Activated CD8-positive, alpha-beta memory T cell treated with anti-CD3 and anti-CD28 coated beads, Interleukin-2, amount 50 U/mL, for 48 hours (primary cell): Measurements from ENCODE around the gene TPSG1.
"Not testable (repeated sequence)": the region's sequence is repeated elsewhere in the genome, so short reads cannot be mapped to it uniquely, and the experiment has no call there.

ENCODE experiments used
- DNase-seq: peaks from one replicate; pipeline ENCODE4 v3.0.0-alpha.2; 2020

TPSG1 gene

GRCh38 chr16:1230084-1230470 is 5.0 kb upstream of the TPSG1 start, which contains the start of gene TPSB2:
TPSB2 (minus strand) TSS chr16:1230184; CDS start chr16:1229951, 233 bp downstream.
- not testable (repeated sequence) for DNase-seq

- DNase-seq, result not testable (repeated sequence)
Observed at GRCh38 chr16:1229476-1229875, 4.4 kb upstream of the TPSG1 start.

DNA sequence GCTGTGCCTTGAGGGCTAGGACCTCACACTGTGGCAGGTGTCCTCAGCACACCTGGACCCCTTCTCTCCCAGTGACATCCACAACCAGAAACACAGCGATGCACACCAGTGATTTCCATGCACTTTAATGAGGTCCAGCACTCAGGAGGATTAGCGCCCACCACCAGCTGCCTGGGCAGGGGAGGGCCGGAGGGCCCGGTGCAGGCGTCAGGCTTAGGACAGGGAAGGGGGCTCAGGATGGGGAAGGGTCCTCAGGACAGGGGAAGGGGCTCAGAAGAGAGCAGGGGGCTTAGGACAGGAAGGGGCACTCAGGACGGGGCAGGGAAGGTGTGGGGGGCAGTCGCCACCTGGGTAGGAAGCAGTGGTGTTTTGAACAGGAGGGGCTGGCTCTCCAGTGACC is 3.2 kb upstream of the TPSG1 start:
- not testable (repeated sequence) for DNase-seq

DNA sequence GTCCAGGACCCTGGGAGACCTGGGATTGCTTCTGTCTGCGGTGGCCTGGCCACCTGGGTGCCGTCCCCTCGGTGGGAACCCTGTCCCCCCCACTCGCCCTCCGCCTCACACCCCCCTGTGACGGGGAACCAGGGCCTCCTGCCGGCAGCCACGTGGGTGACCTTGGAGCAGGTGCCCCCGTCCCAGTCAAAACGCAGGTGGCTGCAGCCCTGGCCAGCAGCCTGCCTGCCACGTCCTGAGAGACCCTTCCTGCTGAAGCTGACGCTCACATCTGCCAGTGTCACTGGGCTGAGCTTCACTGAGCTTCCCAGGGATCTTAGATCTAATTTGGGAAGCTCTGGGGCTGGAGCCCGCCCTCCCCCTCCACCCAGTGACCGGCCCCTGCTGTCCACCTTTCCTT is 1.6 kb upstream of the TPSG1 start:
- DNase-seq, result not testable (repeated sequence)

DNA sequence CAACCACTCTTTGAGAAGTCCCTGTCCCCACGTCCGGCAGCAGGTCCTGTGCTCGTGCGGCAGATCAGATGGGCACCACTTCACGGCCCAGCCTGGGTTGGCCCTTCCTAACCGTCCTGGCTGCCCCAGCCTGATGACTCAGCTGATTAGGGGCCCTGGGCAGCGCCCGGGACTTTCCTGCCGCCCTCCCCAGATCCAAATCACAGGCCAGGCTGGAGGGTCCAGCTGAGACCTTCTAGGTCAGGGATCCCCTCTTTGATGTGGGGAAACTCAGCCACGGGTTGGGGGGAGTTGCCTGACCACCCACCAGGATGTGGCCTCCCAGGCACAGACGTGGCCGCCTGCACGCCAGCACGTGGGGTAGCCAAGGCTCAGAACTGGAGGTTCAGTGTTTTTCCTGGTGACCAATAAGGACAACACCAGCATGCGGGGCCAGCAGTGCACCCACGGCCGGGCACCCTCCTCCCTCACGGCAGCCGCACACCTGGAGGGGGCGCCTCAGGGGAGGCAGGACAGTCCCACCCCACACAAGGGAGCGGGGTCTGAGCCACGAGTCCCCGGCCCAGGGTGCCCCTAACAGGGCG is 752 bp upstream of the TPSG1 start:
- DNase-seq, result not testable (repeated sequence)

DNA sequence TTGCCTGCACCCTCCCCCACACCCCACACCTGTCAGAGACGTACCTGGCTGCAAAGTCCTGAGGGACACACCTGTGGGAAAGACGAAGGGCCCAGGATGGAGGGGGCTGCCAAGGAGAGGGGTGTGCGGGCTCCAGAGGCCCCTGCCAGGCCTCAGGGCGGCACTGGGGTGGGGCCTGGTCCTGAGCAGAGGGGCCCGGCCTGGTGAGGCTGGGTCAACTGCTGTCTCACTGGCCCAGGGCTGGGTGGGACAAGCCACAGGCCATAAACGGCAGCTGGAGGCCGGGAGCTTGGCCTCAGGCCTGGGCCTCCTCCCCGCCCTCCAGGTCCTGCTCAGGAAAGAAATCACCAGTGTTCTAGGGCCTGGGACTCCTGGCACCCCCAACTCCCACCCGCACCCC is 510 bp downstream of the TPSG1 start:
- DNase-seq, result no peak

DNA sequence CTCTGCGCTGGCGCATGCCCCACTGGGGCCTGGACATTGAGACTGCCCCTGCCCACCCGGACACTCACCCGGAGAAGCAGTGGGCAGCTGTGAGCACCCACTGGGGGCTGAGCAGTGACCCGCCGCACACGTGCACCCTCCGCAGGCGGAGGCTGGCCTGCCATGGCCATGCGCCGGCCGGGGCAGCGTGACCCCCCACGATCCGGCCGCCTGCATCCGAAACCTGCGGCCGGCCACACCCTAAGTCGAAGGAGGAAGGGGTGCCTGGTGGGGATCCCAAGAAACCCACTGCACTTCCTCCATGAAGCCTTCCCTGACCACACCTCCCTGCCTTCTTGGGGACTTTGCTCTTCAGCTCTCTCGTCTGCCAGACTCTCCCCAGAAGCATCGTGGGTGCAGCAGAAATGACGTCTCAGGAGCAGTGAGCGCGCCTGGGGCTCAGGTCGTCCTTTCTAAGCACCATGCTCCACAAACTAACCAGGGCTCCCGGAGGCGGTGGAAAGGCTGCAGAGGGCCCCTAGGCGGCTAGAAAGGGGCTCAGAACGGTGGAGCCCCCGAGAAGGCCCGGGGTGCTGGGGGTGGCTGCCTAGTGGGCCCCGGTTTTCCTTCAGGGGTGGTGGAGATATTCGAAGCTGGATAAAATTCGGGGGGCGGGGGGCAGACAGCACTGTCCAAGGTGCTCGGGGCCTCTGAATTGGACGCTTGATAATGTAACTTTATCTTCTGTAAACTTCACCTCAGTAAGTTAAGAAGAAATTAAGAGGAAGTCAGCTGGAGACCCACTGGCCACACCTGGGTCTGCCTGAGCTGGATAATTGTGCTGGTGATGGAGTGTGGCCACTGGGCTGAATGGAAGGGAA is 1.5 kb downstream of the TPSG1 start:
- DNase-seq, result no peak

DNA sequence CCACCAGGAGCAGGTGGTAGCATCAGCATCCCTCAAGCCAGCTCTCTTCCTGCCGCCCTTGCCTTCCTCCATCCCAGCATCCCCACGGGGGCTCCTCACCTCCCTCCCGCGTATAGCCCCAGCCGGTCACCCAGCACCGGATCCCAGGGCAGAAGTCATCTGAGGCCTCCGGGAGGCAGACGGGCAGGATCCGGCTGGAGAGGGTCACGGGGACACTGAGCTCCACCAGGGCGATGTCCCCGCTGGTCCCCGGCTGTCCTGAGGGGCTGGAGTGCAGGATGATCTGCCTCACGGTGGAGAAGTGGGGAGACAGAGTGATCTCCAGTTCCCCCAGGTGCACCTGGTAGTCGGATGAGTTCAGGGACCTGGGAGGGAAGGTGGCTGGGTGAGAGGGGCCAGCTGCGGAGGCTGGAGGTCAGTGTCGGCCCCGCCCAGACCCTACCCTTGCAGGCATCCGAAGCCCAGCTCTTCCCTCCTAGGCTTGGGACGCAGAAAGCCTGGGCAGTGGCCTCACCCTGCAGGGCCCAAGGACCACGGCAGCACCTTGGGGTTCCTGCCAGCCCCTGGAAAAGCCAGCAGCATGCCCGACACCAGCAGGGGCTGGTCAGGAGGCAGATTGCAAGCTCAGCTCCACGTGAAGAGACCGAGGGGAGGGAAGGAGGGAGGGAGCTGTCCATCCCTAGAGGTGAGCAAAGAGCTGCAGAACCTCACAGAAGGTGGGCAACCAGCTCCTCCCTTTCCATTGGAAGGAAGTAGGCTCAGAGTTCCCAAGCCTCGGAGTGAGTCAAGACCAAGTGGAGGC is 2.3 kb downstream of the TPSG1 start:
- DNase-seq, result no peak

GRCh38 chr16:1221628-1222552 is 3.2 kb downstream of the TPSG1 start:
- no peak for DNase-seq

DNA sequence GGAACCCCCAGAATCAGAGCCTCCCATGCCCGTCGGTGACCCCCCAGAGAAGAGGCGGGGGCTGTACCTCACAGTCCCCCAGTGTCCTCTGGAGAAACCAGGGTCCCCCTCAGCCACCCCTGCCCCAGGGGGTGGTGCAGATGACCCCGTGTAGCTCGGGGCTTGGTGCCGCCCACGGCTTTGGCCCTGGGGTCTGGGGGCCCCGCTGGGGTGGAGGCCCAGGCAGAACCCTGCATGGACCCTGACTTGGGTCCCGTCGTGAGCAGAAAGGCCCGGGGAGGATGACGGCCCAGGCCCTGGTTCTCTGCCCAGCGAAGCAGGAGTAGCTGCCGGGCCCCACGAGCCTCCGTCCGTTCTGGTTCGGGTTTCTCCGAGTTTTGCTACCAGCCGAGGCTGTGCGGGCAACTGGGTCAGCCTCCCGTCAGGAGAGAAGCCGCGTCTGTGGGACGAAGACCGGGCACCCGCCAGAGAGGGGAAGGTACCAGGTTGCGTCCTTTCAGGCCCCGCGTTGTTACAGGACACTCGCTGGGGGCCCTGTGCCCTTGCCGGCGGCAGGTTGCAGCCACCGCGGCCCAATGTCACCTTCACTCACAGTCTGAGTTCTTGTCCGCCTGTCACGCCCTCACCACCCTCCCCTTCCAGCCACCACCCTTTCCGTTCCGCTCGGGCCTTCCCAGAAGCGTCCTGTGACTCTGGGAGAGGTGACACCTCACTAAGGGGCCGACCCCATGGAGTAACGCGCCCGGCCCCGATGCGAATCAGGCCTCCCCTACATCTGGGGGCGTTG is 4.0 kb downstream of the TPSG1 start:
- no peak for DNase-seq

DNA sequence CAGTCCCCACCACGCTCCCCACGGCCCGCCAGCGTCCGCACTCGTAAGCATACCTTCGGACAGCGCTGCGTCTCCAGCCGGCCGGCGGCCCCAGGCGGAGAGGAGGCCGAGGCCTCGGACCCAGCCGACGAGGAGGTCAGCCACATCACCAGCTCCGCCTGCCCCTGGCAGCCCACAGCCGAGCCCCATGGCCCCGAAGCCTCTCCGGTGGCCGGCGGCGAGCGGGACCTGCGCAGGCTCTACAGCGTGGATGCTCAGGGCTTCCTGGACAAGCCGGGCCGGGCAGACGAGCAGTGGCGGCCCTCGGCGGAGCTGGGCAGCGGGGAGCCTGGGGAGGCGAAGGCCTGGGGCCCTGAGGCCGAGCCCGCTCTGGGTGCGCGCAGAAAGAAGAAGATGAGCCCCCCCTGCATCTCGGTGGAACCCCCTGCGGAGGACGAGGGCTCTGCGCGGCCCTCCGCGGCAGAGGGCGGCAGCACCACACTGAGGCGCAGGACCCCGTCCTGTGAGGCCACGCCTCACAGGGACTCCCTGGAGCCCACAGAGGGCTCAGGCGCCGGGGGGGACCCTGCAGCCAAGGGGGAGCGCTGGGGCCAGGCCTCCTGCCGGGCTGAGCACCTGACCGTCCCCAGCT is 4.9 kb downstream of the TPSG1 start:
- no peak for DNase-seq

GRCh38 chr16:1218930-1219611 is 6.0 kb downstream of the TPSG1 start:
- DNase-seq, result no peak

DNA sequence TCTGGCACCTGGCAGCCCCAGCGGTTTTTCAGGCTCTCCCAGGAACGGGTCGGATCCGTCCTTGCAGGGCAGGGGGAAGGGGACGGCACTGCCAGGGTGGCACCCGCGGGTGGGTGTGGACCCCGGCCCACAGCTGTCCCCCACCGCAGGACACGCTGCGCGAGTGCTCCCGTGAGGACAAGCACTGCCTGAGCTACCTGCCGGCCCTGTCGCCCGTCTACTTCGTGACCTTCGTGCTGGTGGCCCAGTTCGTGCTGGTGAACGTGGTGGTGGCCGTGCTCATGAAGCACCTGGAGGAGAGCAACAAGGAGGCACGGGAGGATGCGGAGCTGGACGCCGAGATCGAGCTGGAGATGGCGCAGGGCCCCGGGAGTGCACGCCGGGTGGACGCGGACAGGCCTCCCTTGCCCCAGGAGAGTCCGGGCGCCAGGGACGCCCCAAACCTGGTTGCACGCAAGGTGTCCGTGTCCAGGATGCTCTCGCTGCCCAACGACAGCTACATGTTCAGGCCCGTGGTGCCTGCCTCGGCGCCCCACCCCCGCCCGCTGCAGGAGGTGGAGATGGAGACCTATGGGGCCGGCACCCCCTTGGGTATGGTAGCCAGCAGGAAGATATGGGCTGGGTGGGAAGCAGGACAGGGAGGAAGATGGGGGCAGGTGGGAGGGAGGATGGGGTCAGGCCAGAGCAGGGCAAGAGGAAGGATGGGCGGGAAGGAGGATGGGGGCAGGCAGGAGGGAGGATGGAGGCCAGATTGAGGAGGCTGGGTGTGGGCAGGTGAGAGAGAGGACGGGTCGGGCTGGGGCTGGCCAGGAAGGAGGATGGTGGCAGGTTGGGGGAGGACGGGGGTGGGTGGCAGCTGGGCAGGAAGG is 6.8 kb downstream of the TPSG1 start:
- no peak for DNase-seq

DNA sequence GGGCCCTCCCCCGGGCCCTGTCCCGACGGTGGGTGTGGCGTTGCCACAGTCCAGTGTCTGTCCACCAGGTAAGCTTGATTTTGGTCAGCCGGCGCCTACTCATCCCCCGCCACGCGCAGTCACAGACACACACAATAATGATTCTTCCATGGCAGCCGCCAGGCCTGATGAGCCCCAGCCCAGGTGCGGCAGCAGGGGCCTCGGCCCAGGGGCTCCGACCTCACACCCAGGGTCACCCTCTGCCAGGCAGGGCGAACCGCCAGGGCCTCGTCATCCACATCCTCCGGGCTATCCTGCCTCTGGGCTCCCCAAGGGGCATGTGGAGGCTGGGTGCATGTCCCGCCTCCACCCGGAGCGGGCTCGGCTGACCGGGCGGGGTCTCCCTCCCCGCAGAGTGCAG is 7.5 kb downstream of the TPSG1 start:
- no peak for DNase-seq

DNA sequence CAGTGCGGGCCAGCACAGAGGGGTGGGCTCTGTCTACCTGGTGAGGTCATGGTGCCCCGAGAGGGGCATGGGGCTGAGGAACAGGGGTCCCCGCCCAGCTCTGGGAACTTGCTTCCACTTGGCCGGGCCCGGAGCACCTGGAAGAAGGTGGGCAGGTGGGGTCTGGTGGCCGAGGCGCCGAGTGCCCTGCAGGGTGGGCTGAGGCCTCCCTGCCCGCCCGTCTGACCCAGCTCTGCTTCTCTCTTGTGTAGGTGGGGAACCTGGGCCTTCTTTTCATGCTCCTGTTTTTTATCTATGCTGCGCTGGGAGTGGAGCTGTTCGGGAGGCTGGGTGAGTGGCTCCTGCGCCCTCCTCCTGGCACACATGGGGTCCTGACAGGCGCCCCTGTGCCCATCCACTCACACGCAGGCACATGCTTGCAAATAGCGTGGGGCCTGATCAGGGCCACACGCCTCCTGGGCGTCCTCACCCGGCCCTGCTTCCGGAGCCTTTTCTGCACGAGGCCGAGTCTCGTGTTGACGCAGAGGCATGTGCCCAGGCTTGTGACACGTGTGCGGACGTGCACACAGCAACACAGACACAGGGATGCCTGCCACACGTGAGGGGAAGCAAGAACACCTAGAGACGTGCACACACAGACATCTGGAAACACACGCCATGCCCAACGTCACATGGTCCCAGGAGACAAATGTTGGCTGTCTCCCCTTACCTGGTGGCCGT is 8.2 kb downstream of the TPSG1 start:
- no peak for DNase-seq

GRCh38 chr16:1216296-1216619 is 8.8 kb downstream of the TPSG1 start:
- DNase-seq, result no peak

GRCh38 chr16:1215574-1216295 is 9.3 kb downstream of the TPSG1 start:
- DNase-seq, result no peak

DNA sequence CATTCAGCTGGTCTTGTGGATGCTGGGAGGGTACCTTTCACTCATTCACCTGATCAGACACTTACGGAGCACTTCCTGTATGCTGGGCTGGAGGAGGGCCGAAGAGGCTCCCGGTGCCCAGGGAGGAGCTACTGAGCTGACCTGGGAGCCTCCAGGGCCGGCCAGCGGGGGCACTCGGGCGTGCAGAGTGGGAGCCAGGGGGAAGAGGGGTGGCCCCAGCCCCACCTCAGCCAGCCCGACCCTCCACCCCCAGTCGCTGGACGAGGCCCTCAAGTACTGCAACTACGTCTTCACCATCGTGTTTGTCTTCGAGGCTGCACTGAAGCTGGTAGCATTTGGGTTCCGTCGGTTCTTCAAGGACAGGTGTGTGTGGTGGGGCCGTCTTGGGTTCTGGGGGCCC is 10.3 kb downstream of the TPSG1 start:
- DNase-seq, result no peak
